ENCODE data around the gene ADPRHL1.

The ADPRHL1 gene

GRCh38 chr13:113351514-113352026, 101.7 kb downstream of the ADPRHL1 start:
- Histone ChIP-seq H3K4me1 (ENCODE audit: insufficient read depth, poor library complexity, severe bottlenecking) (no peaks in the 10 kb centered on the region), H3K27me3 (ENCODE audit: insufficient read depth, poor library complexity, severe bottlenecking) (no peaks in the 10 kb centered on the region), H3K9me3 (ENCODE audit: severe bottlenecking) (no peaks in the 10 kb centered on the region), H3K4me3 (ENCODE audit: severe bottlenecking) (no peak overlapping the region), H3K36me3 (ENCODE audit: low read depth) (0 out of 2 replicates have a peak, but pooled peaks cover 3% of the 10 kb centered on the region), H3K27ac (ENCODE audit: poor library complexity, severe bottlenecking) (no peak overlapping the region)
- DNase-seq (ENCODE audit: low spot score) = no peak
- TF ChIP-seq CTCF (IDR thresholded peaks at IDR 0.05; ENCODE audit: poor library complexity, severe bottlenecking) = no peak
- ATAC-seq (ENCODE audit: low read depth) = no peak

- ATAC-seq (ENCODE audit: low read depth) (no peak), DNase-seq (ENCODE audit: low spot score) (no peak)
- Histone ChIP-seq H3K9me3 (ENCODE audit: severe bottlenecking) (no peaks in the 10 kb centered on the region), H3K36me3 (ENCODE audit: low read depth) (0 out of 2 replicates have a peak, but pooled peaks cover 3% of the 10 kb centered on the region), H3K27ac (ENCODE audit: poor library complexity, severe bottlenecking) (no peak overlapping the region), H3K27me3 (ENCODE audit: insufficient read depth, poor library complexity, severe bottlenecking) (no peaks in the 10 kb centered on the region), H3K4me1 (ENCODE audit: insufficient read depth, poor library complexity, severe bottlenecking) (no peaks in the 10 kb centered on the region), H3K4me3 (ENCODE audit: severe bottlenecking) (no peak overlapping the region)
- TF ChIP-seq CTCF (IDR thresholded peaks at IDR 0.05; ENCODE audit: poor library complexity, severe bottlenecking) = no peak
These were observed 102.4 kb downstream of the ADPRHL1 start for GRCh38 chr13:113350938-113351335.

- Histone ChIP-seq H3K36me3 (ENCODE audit: low read depth) (0 out of 2 replicates have a peak, but pooled peaks cover 3% of the 10 kb centered on the region), H3K27ac (ENCODE audit: poor library complexity, severe bottlenecking) (no peak overlapping the region), H3K4me1 (ENCODE audit: insufficient read depth, poor library complexity, severe bottlenecking) (no peaks in the 10 kb centered on the region), H3K4me3 (ENCODE audit: severe bottlenecking) (no peak overlapping the region), H3K27me3 (ENCODE audit: insufficient read depth, poor library complexity, severe bottlenecking) (no peaks in the 10 kb centered on the region), H3K9me3 (ENCODE audit: severe bottlenecking) (no peaks in the 10 kb centered on the region)
- TF ChIP-seq CTCF (IDR thresholded peaks at IDR 0.05; ENCODE audit: poor library complexity, severe bottlenecking) = no peak
- ATAC-seq (ENCODE audit: low read depth) (no peak), DNase-seq (ENCODE audit: low spot score) (no peak)
These were observed 103.0 kb downstream of the ADPRHL1 start for GRCh38 chr13:113350065-113350937.
